Stimulated activated CD4-positive, alpha-beta T cell treated with anti-CD3 and anti-CD28 coated beads, Interleukin-12 subunit alpha, Interleukin-12 subunit beta, amount 100 ng/mL, for 48 hours (primary cell): ENCODE measurements around the gene MEGF11.

ENCODE experiments used
- DNase-seq, 3 donors: peaks; one replicate each; pipeline ENCODE4 v3.0.0-alpha.2; 2020; ENCODE audit warnings: low read depth in 2 of 3, low spot score in 1 of 3

Gene MEGF11

GRCh38 chr15:66253418-66254088 lies at the start of gene MEGF11:
TSS of gene MEGF11 (minus strand) at chr15:66253750. CDS start at chr15:66128403, 125,347 bp downstream.
- no peak for DNase-seq

- DNase-seq, result no peak
Measured at GRCh38 chr15:66302489-66303278, 49.1 kb upstream of the MEGF11 start.

- no peak for DNase-seq
Measured at GRCh38 chr15:66298803-66299251, 45.3 kb upstream of the MEGF11 start.

- DNase-seq, result no peak
Measured at GRCh38 chr15:66296186-66296585, 42.6 kb upstream of the MEGF11 start.

GRCh38 chr15:66294932-66295235 lies 41.3 kb upstream of the MEGF11 start:
- no peak for DNase-seq

- DNase-seq, result peak in 1 of 3 donors; percentile 14
Measured at GRCh38 chr15:66294157-66294931, 40.8 kb upstream of the MEGF11 start.

- DNase-seq, result peak; percentile 31 to 46 (median 32)
Measured at GRCh38 chr15:66293419-66294156, 40.0 kb upstream of the MEGF11 start, which contains the start of gene DIS3L. TSS of gene DIS3L (plus strand) at chr15:66293568. CDS start at chr15:66293597, 29 bp downstream.

GRCh38 chr15:66292571-66293418 lies 39.2 kb upstream of the MEGF11 start:
- no peak for DNase-seq

- no peak for DNase-seq
Measured at GRCh38 chr15:66291816-66292570, 38.4 kb upstream of the MEGF11 start.

GRCh38 chr15:66290518-66290917 lies 37.0 kb upstream of the MEGF11 start:
- DNase-seq, result no peak

- no peak for DNase-seq
Measured at GRCh38 chr15:66290007-66290406, 36.5 kb upstream of the MEGF11 start.

GRCh38 chr15:66288551-66289185 lies 35.1 kb upstream of the MEGF11 start:
- no peak for DNase-seq

- no peak for DNase-seq
Measured at GRCh38 chr15:66288093-66288492, 34.5 kb upstream of the MEGF11 start.

GRCh38 chr15:66287461-66288057 lies 34.0 kb upstream of the MEGF11 start:
- DNase-seq, result no peak

GRCh38 chr15:66285533-66286280 lies 32.2 kb upstream of the MEGF11 start:
- DNase-seq, result no peak

- no peak for DNase-seq
Measured at GRCh38 chr15:66284271-66284670, 30.7 kb upstream of the MEGF11 start.

- no peak for DNase-seq
Measured at GRCh38 chr15:66278671-66279070, 25.1 kb upstream of the MEGF11 start.

- DNase-seq, result no peak
Measured at GRCh38 chr15:66278056-66278455, 24.5 kb upstream of the MEGF11 start.
